Activated CD8-positive, alpha-beta memory T cell treated with anti-CD3 and anti-CD28 coated beads, Interleukin-2, amount 50 U/mL, for 4 hours (primary cell): ENCODE data around the gene VPS35L.

ENCODE experiments used
- DNase-seq: peaks from one replicate; pipeline ENCODE4 v3.0.0-alpha.2; 2020

The VPS35L gene

DNA sequence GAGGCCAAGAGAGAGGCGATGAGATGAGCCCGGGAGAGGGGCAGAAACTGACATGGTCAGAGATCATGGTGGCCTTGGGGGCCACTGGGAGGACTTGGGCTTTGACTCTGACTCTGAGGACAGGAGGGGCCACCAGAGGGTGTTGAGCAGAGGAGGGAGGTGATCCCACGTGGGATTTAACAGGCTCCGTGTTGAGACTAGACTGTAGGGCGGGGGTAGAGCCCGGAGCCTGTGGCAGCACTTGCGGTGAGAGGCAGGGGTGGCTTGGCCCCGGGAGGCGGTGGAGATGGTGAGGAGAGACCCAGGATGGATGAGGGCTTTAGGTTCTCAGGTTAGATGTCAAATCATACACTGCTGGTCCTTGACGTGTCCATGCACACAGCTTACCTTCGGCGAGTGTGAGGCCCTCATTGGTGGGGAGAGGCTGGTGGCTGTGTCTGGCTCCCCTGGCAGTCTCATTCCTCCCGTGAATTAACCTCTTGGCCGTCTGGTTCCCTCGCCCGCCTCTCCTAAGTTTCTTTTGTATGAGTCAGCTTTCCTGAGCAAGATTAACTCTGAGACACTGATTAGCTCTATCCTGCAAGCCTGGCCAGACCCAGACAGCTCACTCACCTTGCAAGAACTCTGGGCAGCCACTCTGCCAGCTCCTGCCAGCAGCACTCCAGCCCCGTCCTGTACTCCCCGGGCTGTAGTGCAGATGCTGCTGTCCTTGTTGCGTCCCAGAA is 39.7 kb downstream of the VPS35L start:
- no peak for DNase-seq

GRCh38 chr16:19598805-19599510 is 43.5 kb downstream of the VPS35L start:
- DNase-seq = no peak

- DNase-seq = no peak
Measured at GRCh38 chr16:19599968-19600716, 44.6 kb downstream of the VPS35L start.

DNA sequence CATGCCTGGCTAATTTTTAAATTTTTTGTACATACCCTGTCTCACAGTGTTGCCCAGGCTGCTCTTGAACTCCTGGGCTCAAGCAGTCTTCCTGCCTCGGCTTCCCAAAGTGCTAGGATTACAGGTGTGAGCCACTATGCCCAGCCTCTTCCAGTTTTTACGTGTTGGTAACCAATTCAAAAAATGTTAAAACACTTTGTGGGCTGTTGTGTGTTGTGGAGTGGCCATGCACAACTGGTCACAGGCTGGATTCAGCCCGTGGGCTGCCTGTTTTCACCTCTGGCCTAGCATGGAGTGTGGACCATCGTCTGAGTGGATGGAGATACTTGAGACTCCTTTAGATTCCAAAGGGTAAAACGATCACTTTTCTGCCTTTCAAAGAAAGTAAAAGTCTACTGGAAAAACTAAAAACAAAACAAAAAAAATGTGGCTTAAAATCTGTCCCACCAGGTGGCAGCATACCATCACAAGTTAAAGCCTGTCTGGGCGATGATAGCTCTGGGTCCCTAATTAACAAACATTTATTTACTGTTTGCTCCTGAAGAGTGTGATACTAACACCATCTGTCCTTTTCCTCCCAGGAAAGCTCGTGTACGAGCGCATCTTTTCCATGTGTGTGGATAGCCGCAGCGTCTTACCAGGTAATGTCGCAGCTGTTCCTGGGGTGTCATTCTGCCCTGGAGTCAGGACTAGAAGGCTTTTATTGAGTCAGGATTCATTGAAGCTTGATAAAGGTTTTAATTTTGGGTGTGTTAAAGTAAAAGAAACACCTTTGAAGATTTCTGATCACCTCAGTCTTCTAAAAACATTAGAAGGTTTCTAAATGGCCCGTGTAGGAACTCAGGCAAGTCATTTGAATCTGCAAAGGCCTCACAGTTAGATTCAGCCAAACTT is 45.8 kb downstream of the VPS35L start:
- DNase-seq = no peak

- DNase-seq = no peak
Measured at GRCh38 chr16:19604911-19605310, 49.4 kb downstream of the VPS35L start.

GRCh38 chr16:19605701-19606100 is 50.2 kb downstream of the VPS35L start:
- no peak for DNase-seq

DNA sequence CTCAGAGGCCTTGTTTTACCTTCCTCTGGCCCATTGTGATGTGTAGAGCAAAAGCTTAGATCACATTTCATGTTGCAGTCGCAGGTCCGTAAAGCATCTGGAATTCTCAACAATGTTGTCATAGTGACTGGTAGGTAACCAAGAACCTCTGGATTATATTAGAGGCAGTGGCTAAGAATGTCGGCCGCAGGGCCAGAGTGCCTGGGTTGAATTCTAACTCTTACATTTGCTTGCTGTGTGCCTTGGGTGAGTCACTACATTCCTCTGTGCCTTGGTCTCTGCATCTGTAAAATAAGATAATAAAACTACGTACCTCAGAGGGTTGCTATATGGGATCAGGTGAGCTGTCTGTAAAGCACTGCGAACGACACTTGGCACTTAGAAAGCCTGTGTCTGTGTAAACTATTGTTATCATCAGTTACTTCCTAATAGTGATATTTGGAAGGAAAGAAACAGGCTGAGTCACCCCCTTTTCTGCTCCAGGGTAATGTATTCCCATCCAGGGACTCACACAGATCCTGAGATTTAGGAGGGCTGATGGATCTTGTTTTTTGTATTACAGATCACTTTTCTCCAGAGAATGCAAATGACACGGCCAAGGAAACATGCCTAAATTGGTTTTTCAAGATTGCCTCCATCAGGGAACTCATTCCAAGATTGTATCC is 52.2 kb downstream of the VPS35L start:
- DNase-seq = no peak

GRCh38 chr16:19609359-19609758 is 53.9 kb downstream of the VPS35L start:
- DNase-seq = no peak

GRCh38 chr16:19610200-19610599 is 54.7 kb downstream of the VPS35L start:
- DNase-seq = no peak

DNA sequence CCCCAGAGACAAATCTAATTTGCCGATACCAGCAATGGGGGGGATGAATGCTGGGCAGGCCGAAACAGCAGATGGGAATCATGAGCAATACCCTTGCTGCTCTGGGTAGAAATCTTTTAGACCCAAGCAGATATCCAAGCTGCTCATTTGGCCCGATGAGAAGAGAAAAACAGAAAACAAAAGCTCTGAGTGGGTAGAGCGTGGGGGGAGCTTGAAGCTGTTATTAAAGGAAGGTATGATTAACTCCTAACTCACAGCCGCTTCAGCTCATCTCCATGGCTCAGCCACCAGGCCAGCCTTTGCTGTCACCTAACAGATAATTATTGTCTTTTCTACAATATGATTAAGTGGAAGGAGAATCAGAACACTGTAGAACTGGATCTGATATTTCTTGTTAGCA is 58.3 kb downstream of the VPS35L start:
- no peak for DNase-seq

DNA sequence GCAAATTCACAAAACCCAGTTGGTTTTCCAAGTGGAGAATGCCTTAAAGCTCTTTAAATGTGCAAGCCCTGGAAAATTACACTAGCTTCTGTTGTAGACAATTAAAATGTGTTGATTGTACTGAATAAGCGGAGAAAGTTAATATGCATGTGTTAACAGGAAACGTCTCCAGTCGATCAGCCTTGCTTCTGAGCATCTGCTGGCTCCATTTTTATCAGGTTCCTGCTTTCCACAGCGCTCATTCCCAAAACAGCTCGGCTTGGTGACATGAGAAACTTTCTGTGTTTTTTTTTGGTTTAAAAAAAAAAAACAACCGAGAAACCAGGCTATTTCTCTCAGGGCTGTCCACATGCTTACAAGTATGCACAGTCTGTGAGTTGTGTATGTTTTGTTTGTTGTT is 60.7 kb downstream of the VPS35L start:
- DNase-seq = no peak

DNA sequence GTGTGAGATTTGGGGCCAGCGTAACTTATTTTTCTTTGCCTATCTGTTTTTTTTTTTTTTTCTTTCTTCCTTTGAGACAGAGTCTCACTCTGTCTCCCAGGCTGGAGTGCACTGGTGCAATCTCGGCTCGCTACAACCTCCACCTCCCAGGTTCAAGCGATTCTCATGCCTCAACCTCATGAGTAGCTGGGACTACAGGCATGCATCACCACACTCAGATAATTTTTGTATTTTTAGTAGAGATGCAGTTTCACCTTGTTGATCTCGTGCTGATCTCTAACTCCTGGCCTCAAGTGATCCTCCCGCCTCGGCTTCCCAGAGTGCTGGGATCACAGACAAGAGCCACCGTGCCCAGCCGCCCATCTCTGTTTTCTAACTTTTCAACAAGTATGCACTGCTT is 63.4 kb downstream of the VPS35L start:
- no peak for DNase-seq

DNA sequence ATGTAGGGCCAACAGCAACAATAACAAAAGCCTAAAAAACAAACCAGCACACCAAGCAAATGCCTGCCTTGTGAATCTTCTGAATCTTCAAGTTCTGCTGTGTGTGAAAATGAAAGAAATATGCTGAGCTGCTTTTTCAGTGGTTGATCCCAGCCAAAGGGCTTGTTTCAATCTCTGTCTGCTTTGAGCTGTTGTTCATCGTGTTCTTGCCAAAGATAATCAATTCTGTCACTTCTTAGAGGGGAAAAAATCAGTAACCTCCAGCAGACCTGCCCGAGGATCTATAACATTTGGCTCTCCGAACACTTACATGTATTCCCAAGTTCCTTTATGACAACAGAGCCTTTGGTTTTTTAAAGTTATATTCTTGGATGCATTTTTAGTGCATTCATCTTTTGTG is 65.9 kb downstream of the VPS35L start:
- no peak for DNase-seq

DNA sequence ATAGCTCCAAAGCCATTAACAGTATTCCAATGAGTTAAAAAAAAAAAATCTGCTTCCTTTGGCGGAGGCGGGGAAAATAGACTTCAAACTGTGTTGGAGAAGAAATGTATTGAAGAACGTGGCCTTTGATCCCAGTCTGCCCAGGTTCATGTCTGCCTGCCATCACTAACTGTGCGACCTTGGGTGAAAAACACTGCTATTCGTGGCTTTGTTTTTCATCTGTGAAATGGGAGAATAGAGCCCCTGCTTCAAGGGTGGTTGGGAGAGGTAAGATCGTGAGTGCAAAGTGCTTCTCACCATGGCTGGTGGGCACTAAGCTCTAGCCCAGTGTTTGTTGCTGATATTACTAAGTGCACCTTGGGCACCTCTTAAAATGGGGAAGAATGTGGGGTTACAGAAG is 69.5 kb downstream of the VPS35L start:
- DNase-seq = no peak

GRCh38 chr16:19636436-19637267 is 81.1 kb downstream of the VPS35L start:
- DNase-seq = no peak

DNA sequence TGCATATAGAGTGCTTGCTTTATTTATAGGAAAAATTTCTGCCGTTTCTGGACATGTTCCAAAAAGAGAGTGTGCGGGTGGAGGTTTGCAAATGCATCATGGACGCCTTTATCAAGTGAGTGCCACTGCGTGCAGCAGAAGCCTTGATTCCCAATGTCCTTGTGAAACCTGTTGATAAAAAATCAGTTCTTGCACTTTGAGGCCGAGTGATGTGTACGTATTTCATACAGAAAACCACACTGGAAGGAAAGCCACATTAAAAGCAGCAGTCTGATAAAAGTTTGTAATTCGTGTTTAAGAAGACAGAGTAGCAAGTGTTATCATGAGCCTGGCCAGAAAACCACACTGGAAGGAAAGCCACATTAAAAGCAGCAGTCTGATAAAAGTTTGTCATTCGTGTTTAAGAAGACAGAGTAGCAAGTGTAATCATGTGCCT is 84.5 kb downstream of the VPS35L start:
- DNase-seq = no peak

DNA sequence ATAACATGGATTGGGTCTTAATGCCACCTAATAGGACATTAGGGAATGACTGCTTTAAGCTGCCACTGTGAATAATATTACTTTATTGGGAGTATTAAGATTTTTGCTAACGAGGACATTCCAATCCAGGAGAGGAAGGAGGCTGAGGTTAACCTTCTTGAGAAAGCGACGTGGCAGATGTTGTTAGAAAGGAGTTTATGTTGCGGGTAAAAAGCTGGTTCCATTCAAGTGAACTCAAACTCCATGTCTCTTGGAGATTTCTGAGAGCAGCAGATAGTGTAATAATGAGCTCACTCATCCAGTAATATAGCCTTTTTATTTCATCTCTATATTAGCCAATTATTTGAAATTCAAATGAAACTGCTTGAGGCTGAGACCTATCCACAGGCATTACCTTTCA is 87.0 kb downstream of the VPS35L start:
- no peak for DNase-seq

- no peak for DNase-seq
Measured at GRCh38 chr16:19644877-19645276, 89.4 kb downstream of the VPS35L start.

DNA sequence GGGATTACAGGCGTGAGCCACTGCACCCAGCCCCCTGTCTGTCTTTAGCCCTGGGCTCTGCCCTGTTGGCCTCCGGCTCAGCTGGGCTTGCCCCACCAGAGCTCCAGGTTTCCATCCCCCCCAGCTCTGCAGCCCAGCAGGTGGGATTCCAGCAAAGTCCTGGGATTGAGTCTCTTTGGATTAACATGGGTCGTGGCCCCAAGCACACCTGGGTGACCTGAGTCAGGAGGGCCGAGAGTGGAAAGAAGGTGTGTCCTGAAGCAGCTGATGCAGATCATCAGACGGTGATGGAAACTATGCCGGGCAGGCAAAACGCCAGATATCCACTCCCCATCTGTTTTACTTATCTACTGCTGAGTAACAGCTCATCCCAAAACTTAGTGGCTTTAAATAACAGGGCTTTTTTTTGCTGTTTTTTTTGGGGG is 90.1 kb downstream of the VPS35L start:
- DNase-seq = no peak

DNA sequence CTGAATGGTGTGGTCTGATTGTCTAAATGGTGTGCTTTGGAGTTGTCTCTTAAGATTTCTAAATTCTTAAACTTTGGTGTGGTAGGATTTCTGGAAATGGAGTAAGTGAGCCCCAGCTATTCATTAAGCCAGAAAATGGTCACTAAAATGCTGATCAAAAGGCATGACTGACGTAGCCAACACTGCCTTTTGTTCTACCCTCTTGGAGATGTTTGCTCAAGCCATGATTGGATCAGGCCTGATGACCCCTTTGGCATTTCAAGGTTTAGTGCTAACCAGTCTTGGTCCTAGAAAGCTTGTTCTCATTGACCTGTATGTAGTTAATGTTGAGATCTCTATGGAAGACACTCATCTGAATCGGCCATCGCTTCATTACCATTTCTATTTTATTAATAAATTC is 94.5 kb downstream of the VPS35L start:
- DNase-seq = no peak

- no peak for DNase-seq
Measured at GRCh38 chr16:19654147-19654546, 98.6 kb downstream of the VPS35L start.
